ENCODE data around the gene USP48.

USP48 gene

GRCh38 chr1:21736876-21737275, 46.1 kb downstream of the USP48 start:
- H3K27ac Mint-ChIP-seq, result peak overlapping the region in 1 of 3 experiments; percentile 48
- no peaks in the 10 kb centered on the region for H3K9me3 Mint-ChIP-seq
- H3K36me3 Mint-ChIP-seq (ENCODE audit: low read depth), result peaks cover 43% of the 10 kb centered on the region
- TF ChIP-seq CTCF (IDR thresholded peaks at IDR 0.05; ENCODE audit: unreplicated experiment in 3 of 3), result no peak
- H3K27me3 Mint-ChIP-seq (ENCODE audit: low read depth), result no peaks in the 10 kb centered on the region
- peaks cover 10% of the 10 kb centered on the region for H3K4me1 Mint-ChIP-seq
- H3K4me3 Mint-ChIP-seq, result no peak overlapping the region

GRCh38 chr1:21736011-21736410, 46.9 kb downstream of the USP48 start:
- H3K4me3 Mint-ChIP-seq, result no peak overlapping the region
- H3K9me3 Mint-ChIP-seq, result no peaks in the 10 kb centered on the region
- H3K4me1 Mint-ChIP-seq, result peaks cover 10% of the 10 kb centered on the region
- no peak for TF ChIP-seq CTCF (IDR thresholded peaks at IDR 0.05; ENCODE audit: unreplicated experiment in 3 of 3)
- H3K27ac Mint-ChIP-seq, result no peak overlapping the region
- no peaks in the 10 kb centered on the region for H3K27me3 Mint-ChIP-seq (ENCODE audit: low read depth)
- peaks cover 45% of the 10 kb centered on the region for H3K36me3 Mint-ChIP-seq (ENCODE audit: low read depth)

GRCh38 chr1:21734526-21734925, 48.4 kb downstream of the USP48 start:
- no peak for TF ChIP-seq CTCF (IDR thresholded peaks at IDR 0.05; ENCODE audit: unreplicated experiment in 3 of 3)
- H3K27me3 Mint-ChIP-seq (ENCODE audit: low read depth), result no peaks in the 10 kb centered on the region
- H3K4me3 Mint-ChIP-seq, result no peak overlapping the region
- H3K36me3 Mint-ChIP-seq (ENCODE audit: low read depth), result peaks cover 34% of the 10 kb centered on the region
- peaks cover 10% of the 10 kb centered on the region for H3K4me1 Mint-ChIP-seq
- no peak overlapping the region for H3K27ac Mint-ChIP-seq
- H3K9me3 Mint-ChIP-seq, result no peaks in the 10 kb centered on the region

GRCh38 chr1:21732664-21733063, 50.3 kb downstream of the USP48 start:
- H3K36me3 Mint-ChIP-seq (ENCODE audit: low read depth), result peaks cover 35% of the 10 kb centered on the region

DNA sequence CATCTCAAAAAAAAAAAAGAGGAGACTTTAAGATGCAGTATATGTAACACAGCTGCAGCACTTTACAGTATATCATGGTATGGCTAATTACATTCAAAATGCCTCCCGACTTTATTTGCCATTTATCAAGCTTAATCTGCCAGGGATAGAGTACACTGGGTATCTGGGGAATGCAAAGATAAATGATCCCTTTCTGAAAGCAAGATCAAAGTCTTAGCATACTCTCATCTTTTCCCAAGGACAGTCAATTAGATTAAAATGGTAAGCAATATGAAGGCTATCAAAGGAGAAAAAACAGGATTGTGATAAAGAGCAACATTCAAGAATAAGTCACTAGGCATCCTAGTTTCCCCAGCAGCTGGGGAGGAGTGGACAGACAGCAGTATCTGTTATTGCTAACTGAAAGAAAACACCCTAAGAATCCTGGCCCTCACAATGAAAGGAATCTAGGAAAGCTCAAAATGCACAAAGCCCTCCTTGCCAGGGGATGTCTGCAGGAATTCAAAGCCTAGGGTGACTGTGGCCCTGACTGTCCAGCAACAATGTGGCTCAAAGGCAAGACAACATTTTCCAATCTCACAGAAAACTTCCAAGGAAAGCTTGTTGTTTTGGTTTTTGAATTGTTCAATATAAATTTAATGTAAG, 57.1 kb downstream of the USP48 start:
- no peak for TF ChIP-seq CTCF (IDR thresholded peaks at IDR 0.05; ENCODE audit: unreplicated experiment in 3 of 3)
- peaks cover 17% of the 10 kb centered on the region for H3K4me1 Mint-ChIP-seq
- H3K36me3 Mint-ChIP-seq (ENCODE audit: low read depth), result peaks cover 52% of the 10 kb centered on the region
- H3K9me3 Mint-ChIP-seq, result no peaks in the 10 kb centered on the region
- H3K4me3 Mint-ChIP-seq, result no peak overlapping the region
- peak overlapping the region; percentile 76 to 82 (median 80) for H3K27ac Mint-ChIP-seq
- no peaks in the 10 kb centered on the region for H3K27me3 Mint-ChIP-seq (ENCODE audit: low read depth)

More at GRCh38 chr1:21732664-21733063, 50.3 kb downstream of the USP48 start:
- Mint-ChIP-seq H3K27me3 (ENCODE audit: low read depth) (no peaks in the 10 kb centered on the region), H3K9me3 (no peaks in the 10 kb centered on the region), H3K4me3 (no peak overlapping the region), H3K27ac (no peak overlapping the region), H3K4me1 (peaks cover 10% of the 10 kb centered on the region)
- TF ChIP-seq CTCF (IDR thresholded peaks at IDR 0.05; ENCODE audit: unreplicated experiment in 3 of 3), result no peak

DNA sequence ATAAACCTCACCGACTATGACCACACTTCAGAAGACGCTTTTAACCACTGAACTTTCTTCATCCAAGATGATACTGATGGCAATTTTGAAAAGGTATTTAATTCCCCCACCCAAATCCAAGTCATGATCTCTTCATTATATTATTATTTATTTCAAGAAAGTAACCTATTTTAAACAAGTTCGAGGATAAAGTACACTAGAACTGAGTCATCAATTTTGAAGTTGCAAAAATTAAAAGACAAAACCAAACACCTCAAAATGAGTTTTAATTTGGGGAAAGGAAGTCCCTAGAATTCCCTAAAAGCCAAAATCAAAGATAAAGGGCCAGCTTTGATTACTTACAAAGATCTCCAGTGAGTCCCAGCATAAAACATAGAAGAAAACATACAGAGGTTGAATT, 58.4 kb downstream of the USP48 start:
- H3K9me3 Mint-ChIP-seq, result no peaks in the 10 kb centered on the region
- H3K27me3 Mint-ChIP-seq (ENCODE audit: low read depth), result no peaks in the 10 kb centered on the region
- no peak overlapping the region for H3K4me3 Mint-ChIP-seq
- no peak overlapping the region for H3K27ac Mint-ChIP-seq
- TF ChIP-seq CTCF (IDR thresholded peaks at IDR 0.05; ENCODE audit: unreplicated experiment in 3 of 3), result no peak
- H3K4me1 Mint-ChIP-seq, result peaks cover 17% of the 10 kb centered on the region
- H3K36me3 Mint-ChIP-seq (ENCODE audit: low read depth), result peaks cover 55% of the 10 kb centered on the region
